ENCODE results near the gene BPGM.

The BPGM gene

DNA sequence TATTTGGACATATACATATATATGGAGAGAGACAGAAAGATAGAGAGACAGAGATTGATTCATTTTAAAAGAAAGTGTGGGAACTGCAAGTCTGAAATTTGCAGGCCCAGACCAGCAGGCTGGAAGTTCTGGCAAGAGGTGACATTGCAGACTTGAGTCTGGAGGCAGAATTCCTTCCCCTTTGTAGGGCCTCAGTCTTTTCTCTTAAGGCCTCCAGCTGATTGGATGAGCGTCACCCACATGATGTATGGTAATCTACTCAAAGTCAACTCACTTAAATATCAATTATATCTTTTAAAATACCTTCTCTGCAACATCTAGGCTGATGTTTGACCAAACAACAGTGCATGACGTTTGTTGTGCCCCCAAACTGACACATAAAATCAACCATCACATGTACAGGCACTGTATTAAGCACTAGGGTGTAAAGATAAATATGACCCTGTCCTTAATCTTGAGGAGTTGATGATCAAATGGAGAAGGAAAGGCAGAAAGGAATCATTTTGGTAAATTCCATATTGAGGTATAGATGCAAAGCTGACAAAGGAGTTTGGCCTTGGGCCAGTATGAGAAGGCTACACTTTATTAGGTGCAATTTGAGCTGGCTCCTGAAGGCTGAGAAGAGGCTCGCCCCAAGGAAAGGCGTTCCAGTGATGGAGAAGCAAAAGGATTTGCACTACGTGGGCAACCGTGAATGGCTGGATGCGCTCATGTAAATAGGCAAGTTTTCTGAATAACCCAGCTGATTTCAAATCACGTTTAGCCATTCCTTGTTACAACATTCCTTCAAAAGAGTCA is 52.6 kb downstream of the BPGM start:
- no peak for DNase-seq

DNA sequence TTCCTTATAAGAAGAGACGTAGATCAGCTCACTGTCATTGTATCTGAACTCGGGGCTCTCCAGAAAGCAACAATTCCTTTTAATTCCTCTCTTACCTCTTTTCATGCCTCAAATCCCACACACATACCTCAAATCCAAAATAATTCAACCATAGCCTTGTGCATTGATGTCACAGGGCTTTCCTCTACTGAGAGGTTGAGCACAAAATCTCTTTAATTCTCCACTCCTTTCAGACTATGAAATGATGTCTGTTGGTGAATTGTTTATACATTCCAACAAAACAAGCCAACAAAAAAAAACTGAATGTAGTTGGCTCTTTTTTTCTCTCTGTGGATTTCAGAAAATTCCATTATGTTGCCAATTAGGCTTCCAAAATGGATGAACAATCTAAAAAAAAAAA is 53.2 kb downstream of the BPGM start:
- no peak for DNase-seq

DNA sequence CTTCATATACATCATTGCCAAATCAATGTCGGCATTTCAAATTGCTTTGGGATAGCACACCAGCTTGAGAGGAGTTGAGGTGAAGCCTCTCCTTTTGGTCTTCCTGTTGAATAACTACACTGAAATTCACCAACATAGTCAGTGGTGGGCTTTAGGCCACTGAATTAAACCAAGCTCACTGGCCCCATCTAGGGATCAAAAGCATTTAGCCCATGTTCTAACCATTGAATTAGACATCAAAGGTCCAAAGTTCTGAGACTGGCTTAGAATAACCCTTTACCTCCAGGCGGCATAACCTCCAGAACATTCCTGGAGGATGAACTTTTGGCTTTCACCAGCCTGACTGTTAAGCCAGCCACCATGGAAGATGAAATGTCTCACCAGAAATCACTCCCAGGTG is 54.6 kb downstream of the BPGM start:
- no peak for DNase-seq

- DNase-seq: no peak
Observed at GRCh38 chr7:134702366-134703240, 56.0 kb downstream of the BPGM start.

GRCh38 chr7:134703241-134703594 is 56.6 kb downstream of the BPGM start:
- no peak for DNase-seq

DNA sequence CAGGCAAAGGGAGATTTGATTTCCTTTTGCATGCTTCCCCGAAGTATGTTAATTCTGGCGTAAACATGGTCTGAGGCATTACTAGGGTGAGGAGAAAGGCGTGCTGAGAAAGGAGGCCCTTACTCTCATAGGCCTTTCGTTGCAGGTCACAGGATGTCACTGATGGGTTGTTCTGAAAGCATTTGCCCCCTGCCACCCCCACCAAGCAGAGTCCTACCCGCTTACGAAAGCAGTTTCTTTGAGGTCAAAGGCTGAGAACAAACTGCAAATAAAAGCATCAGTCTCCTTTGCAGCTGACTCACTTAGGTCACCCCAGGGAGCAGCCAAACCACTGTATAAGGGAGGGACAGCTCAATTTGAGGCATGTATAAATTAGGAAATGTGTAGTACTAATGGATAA is 57.1 kb downstream of the BPGM start:
- no peak for DNase-seq

GRCh38 chr7:134704827-134705226 is 58.2 kb downstream of the BPGM start:
- DNase-seq: no peak

GRCh38 chr7:134705716-134706115 is 59.1 kb downstream of the BPGM start:
- DNase-seq: no peak

DNA sequence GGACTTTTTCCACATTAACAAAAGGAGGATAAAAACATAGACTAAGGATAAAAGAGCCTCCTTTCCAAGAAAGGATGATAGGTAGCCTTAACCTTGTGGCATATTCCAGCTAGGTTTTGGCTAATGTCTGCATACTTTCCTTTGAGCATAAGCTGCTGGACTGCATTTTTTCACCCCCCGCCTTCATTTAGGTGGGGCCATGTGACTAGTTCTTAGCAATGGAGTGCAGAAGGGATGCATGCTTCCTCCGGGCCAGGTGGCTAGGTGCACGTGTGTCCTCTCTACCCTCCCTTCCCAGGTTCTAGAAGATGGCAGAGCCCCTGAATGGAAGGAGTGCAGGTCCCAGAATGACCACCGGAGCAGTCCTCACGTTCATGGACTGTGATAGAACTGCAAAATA is 59.8 kb downstream of the BPGM start:
- no peak for DNase-seq

GRCh38 chr7:134707663-134708378 is 61.2 kb downstream of the BPGM start:
- no peak for DNase-seq

GRCh38 chr7:134708692-134709091 is 62.0 kb downstream of the BPGM start:
- no peak for DNase-seq

GRCh38 chr7:134709197-134709596 is 62.5 kb downstream of the BPGM start:
- DNase-seq: no peak

- no peak for DNase-seq
Observed at GRCh38 chr7:134710511-134710853, 63.8 kb downstream of the BPGM start.

GRCh38 chr7:134710854-134711624 is 64.4 kb downstream of the BPGM start:
- no peak for DNase-seq

GRCh38 chr7:134712196-134712595 is 65.5 kb downstream of the BPGM start:
- DNase-seq: no peak

DNA sequence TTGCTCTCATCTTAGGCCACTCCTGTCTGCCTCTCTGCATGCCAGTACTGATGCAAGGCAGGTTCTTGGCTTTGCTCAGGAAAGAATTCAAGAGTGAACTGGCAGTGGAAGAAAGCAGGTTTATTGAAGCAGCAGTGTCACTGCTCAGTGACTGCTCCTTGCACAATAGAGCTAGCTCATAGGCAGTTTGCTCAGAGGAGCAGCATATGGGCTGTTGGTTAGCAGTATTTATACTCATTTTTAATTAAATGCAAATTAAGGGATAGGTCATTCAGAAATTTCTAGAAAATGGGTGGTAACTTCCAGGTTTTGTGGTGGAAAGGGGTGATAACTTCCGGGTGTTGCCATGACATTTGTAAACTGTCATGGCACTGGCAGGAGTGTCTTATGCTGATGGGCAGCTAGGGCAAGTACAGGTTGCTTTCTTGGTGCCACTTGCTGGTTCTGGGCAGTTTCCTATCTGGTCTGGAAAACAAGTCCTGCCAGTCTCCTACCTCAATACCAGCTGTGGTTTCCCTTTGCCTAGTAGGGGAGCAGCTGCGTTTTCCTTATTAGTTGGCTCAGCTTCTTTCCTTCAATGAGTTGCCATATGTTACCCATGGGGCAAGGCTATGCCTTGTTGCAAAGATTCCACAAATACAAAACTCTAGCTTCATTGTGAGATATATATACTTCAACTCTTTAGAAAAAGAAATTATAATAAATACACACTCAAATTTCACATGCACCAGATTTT is 68.0 kb downstream of the BPGM start:
- DNase-seq: peak; percentile 15

GRCh38 chr7:134718211-134718875 is 71.7 kb downstream of the BPGM start:
- no peak for DNase-seq

DNA sequence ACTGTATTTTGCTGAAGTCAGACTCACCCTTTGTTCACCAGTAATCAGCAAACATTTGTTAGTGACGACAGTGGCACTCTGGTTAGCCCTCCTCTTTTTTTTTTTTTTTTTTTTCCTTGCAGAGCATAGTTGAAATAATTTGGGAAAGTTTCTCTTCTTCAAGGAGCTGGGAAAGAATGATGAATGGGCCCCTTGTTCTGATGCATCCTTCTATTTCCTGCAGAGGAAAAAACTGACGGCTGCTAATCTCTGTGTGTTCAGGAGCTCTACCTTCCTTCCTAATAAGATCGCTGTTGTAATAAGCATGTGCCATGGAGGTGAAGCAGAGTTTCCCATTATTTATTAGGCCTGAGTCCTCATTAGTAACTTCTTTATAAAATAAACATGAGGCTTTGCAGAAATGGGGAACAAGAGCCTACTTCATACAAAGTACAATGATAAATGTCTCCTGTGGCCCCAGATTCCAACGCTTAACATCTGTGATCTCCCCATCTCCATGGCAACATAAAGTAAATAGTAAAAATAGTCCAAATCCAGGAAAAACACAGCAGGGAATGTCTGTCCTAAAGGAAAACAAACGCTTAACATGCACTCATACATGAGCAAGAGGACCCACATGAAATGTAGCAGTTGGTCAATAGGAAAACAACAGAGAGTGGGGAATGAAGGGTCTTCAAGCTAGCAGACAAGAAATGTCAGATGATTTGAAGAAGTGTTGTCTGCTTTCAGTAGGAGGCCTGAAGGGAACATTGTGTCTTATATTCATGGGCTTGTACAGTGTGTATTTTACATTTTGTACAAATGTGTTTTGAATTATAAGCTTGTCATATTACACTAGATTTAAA is 73.7 kb downstream of the BPGM start:
- no peak for DNase-seq

- DNase-seq: no peak
Observed at GRCh38 chr7:134721171-134721570, 74.5 kb downstream of the BPGM start.

- DNase-seq: no peak
Observed at GRCh38 chr7:134722786-134723322, 76.2 kb downstream of the BPGM start.
